ENCODE results near the gene CDC45.

Gene CDC45, protein sequence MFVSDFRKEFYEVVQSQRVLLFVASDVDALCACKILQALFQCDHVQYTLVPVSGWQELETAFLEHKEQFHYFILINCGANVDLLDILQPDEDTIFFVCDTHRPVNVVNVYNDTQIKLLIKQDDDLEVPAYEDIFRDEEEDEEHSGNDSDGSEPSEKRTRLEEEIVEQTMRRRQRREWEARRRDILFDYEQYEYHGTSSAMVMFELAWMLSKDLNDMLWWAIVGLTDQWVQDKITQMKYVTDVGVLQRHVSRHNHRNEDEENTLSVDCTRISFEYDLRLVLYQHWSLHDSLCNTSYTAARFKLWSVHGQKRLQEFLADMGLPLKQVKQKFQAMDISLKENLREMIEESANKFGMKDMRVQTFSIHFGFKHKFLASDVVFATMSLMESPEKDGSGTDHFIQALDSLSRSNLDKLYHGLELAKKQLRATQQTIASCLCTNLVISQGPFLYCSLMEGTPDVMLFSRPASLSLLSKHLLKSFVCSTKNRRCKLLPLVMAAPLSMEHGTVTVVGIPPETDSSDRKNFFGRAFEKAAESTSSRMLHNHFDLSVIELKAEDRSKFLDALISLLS

DNA sequence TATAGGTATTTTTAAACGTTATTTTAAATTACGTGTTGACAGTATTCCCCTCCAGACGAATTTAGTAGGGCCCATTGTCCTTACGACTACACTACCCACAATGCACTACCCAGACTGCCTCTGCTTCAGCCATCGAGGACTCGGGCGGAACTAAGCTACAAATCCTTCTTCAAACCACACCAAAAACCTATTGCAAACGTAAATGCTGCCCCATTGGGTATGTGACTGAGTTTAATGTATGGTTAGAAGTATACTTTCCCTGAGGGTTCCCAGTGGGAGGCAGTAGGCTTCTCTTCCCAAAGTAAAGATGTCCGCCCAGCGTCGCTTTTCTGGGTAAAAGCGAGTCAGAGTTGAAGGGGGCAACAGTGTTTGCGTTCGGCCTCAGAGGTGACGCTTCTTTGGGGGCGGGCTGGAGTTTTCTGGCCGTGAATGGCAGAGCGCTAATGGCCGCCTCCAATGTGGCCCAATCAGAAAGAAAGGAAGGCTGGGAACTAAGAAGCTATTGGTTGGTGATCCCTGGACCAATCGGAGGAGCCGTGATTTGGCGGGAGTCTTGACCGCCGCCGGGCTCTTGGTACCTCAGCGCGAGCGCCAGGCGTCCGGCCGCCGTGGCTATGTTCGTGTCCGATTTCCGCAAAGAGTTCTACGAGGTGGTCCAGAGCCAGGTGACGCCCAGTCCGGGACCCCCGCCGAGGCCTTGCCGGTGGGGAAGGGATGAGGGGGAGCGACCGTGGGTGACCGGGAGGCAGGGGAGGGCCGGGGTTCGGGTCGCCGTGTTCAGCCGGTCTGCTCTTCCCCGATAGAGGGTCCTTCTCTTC, at the start of gene CDC45:
Gene CDC45 (plus strand): TSS at position 566 of the 818 bp plus-strand sequence. CDS start 49 bp downstream, at position 615.
- peak; percentile 99 for DNase-seq (ENCODE audit: low read depth)
- peak within 1 kb of the TSS; percentile 95 for H3K4me3 ChIP-seq (ENCODE audit: low read depth, low read length)
- TF ChIP-seq POLR2A (IDR thresholded peaks at IDR 0.05; ENCODE audit: extremely low read depth, insufficient read length): peak; percentile 45
- peak; percentile 22; the same call in 1 of the 2 replicates for TF ChIP-seq MYC (IDR thresholded peaks at IDR 0.05; ENCODE audit: low read depth, low read length)
- TF ChIP-seq, protein P1, sequence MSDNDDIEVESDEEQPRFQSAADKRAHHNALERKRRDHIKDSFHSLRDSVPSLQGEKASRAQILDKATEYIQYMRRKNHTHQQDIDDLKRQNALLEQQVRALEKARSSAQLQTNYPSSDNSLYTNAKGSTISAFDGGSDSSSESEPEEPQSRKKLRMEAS (IDR thresholded peaks at IDR 0.05; ENCODE audit: low read depth, low read length): peak; percentile 50
- TF ChIP-seq, protein P2, sequence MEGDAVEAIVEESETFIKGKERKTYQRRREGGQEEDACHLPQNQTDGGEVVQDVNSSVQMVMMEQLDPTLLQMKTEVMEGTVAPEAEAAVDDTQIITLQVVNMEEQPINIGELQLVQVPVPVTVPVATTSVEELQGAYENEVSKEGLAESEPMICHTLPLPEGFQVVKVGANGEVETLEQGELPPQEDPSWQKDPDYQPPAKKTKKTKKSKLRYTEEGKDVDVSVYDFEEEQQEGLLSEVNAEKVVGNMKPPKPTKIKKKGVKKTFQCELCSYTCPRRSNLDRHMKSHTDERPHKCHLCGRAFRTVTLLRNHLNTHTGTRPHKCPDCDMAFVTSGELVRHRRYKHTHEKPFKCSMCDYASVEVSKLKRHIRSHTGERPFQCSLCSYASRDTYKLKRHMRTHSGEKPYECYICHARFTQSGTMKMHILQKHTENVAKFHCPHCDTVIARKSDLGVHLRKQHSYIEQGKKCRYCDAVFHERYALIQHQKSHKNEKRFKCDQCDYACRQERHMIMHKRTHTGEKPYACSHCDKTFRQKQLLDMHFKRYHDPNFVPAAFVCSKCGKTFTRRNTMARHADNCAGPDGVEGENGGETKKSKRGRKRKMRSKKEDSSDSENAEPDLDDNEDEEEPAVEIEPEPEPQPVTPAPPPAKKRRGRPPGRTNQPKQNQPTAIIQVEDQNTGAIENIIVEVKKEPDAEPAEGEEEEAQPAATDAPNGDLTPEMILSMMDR (IDR thresholded peaks at IDR 0.05; ENCODE audit: low read depth, low read length): no peak

DNA sequence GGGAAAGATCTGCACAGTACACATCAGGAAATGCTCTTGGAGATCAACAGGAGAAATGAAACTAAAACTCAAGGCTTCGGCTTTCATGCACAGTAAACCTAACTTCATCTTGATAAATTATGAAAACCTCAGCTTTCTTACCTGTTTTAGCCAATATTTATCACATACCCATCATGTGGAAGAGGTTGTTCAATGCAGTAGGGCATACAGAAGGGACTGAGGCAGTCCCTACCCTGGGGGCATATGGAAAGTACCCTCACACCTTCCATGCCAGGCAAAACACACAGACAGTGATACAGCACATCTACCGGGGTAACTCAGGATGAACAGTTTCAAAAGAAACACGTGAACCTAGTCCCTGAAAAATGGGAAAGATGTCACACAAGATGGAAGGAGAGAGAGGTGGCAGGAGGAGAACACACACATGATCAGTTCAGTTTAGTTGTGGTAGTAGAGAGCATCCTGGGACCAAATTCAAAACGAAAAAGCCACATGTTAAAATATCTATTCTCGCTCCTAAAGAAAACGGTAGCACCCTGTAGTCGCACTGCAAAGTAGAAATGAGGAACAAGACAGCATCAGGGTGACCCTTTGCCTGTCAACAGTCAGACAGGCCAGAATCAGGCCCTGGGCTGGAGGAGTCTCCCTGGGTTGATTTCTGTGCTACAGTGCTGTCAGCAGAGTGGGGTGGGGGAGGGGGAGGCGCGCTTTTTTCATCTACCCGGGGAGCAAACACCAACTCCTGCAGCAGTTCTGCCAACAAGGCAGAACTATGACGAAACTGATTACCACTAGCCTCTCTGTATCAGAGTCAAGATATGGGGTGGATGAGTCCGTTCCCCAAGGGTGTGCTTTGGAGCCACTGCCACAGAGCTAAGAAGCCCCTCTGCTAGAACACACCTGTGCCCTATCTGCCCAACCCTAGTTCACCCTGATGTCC, 49.5 kb upstream of the CDC45 start:
- peak overlapping the region; percentile 91 for H3K4me3 ChIP-seq (ENCODE audit: low read depth, low read length)
- DNase-seq (ENCODE audit: low read depth): peak; percentile 88
- TF ChIP-seq POLR2A (IDR thresholded peaks at IDR 0.05; ENCODE audit: extremely low read depth, insufficient read length) (no peak), MYC (IDR thresholded peaks at IDR 0.05; ENCODE audit: low read depth, low read length) (no peak; the same call in 1 of the 2 replicates)
- TF ChIP-seq, protein P1 (IDR thresholded peaks at IDR 0.05; ENCODE audit: low read depth, low read length): 0 out of 2 replicates have a peak, but pooled peaks have one; percentile 24

DNA sequence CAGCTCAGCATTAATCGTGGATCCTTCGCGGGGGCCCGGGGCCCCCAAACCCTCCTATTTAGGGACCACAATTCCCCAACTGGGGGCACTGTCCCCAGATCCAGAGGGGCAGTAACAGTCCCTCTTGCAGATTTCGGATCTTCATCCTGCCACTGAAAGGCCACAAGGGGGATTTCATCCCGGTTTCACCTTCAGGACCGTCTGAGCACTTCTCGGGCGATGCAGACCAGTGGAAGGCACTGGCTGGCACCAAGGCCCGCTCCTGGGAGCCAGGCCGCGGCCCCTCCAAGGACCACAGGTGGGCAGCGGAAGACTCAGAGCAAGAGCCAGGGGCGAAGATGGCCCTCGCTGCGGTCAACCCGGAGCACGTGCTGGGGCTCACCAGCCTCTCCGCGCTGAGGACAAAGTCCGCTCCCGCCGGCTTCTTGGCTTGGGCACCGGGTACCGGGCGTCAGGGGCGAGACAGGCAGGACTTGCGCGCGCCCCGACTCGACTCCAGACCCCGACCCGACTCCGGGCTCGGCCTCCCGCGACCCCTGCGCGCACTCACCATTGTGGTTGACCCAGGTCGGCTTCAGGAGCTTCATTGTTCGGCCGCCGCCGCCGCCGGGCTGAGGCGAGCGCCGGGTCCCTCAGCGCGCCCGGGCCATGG, 48.7 kb upstream of the CDC45 start:
- H3K4me3 ChIP-seq (ENCODE audit: low read depth, low read length): peak overlapping the region; percentile 91
- TF ChIP-seq MYC (IDR thresholded peaks at IDR 0.05; ENCODE audit: low read depth, low read length): peak; percentile 46; the same call in 1 of the 2 replicates
- TF ChIP-seq, protein P1 (IDR thresholded peaks at IDR 0.05; ENCODE audit: low read depth, low read length): peak; percentile 59; the same call in 1 of the 2 replicates
- TF ChIP-seq POLR2A (IDR thresholded peaks at IDR 0.05; ENCODE audit: extremely low read depth, insufficient read length): no peak
- TF ChIP-seq, protein P2 (IDR thresholded peaks at IDR 0.05; ENCODE audit: low read depth, low read length): peak; percentile 5
- DNase-seq (ENCODE audit: low read depth): peak; percentile 60

DNA sequence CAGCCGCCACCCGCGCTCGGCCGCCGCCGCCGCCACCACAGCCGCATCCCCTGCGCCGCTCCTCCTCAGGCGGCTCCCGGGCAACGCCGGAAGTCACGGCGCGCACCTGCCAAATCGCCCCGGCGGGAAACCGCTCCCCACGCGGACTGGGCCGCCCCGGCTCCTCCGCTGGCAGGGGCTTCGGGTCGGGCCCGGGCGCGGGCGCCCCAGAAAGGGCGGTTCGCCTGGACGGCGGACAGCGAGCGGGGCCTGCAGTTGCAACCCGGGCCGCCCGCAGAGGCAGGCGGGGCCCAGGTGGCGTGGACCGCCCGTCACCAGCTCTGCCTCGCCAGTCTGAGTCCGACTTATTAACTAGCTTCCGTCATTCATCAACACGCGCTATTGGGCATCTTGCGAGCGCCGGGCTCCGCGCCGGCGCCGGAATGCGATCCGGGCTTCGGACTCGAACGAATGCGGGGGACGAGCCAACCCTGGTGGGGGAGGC, 48.0 kb upstream of the CDC45 start, which contains the start of gene HIRA:
Gene HIRA (minus strand): TSS at position 85 of the 484 bp plus-strand sequence. CDS start 257 bp downstream, outside the sequence.
- TF ChIP-seq MYC (IDR thresholded peaks at IDR 0.05; ENCODE audit: low read depth, low read length) (peak; percentile 60; the same call in 1 of the 2 replicates), POLR2A (IDR thresholded peaks at IDR 0.05; ENCODE audit: extremely low read depth, insufficient read length) (no peak)
- TF ChIP-seq, protein P1 (IDR thresholded peaks at IDR 0.05; ENCODE audit: low read depth, low read length): no peak
- TF ChIP-seq, protein P2 (IDR thresholded peaks at IDR 0.05; ENCODE audit: low read depth, low read length): no peak
- DNase-seq (ENCODE audit: low read depth): peak; percentile 88
- H3K4me3 ChIP-seq (ENCODE audit: low read depth, low read length): peak within 1 kb of the TSS; percentile 91

All from NB4 (cell line).